HepG2 (cell line): ENCODE results near the gene BACH2. TPM values are rescaled to one million over a fixed set of nuclear protein-coding genes. Genes with fewer than 3 reads are reported as not detected.

ENCODE experiments used
- ATAC-seq: fragments of 200-7000 bp; cut with Tn5 transposase; 3 replicates; pipeline ENCODE4 v1.9.1; 2020; ENCODE audit warnings: mild to moderate bottlenecking, moderate library complexity
- BruUV-seq: library from RNA; stranded (reverse); fragments of 400-500 nt; replicated peaks from 2 replicates; lab custom pipeline; 2021; lab: Mats Ljungman, UMichigan
- CTCF ChIA-PET: fragments of 300-600 bp; formaldehyde crosslinking; extraction: SDS; loops from one replicate; lab custom pipeline; 2021; ENCODE audit warnings: low total read pairs, inconsistent platforms, low intra/inter-chr PET ratio; lab: Yijun Ruan, JAX
- POLR2A ChIA-PET: fragments of 350-600 bp; sonication (Branson Sonifier 250); formaldehyde crosslinking; loops from one replicate; lab custom pipeline; 2020; ENCODE audit warnings: antibody characterized with exemption, inconsistent platforms; lab: Yijun Ruan, JAX
- DNase-seq: peaks from one replicate; pipeline ENCODE4 v3.0.0-alpha.2; 2015; ENCODE audit warnings: low spot score
- FAIRE-seq: peaks from 3 replicates; lab custom pipeline; 2011; peaks lifted over from hg19 to GRCh38; lab: Jason Lieb, UNC
- H2AFZ ChIP-seq: one replicate; pipeline ENCODE4 v1.6.1; 2011; ENCODE audit warnings: low read length, inconsistent platforms
- H3K27ac ChIP-seq: fragments of 300-600 bp; 3 replicates; pipeline ENCODE4 v1.8.0; 2011; ENCODE audit warnings: mixed run types, mild to moderate bottlenecking, mixed read lengths, low read length, inconsistent platforms; ENCODE audit not compliant: insufficient read depth; ENCODE audit errors: extremely low read length
- H3K27me3 ChIP-seq, 2 experiments: fragments of 200-600 bp in 1 of 2; 2 replicates in 1 of 2; 3 replicates in 1 of 2; pipeline versions ENCODE4 v1.6.0 to v1.8.0; 2011; ENCODE audit warnings: low read length in 2 of 2, mild to moderate bottlenecking in 2 of 2, moderate library complexity in 2 of 2, inconsistent platforms in 1 of 2; ENCODE audit not compliant: insufficient read depth in 2 of 2, control insufficient read depth in 1 of 2
- H3K36me3 ChIP-seq, 2 experiments: fragments of 200-600 bp in 1 of 2; replicated peaks in 1 of 2; 2 replicates in 1 of 2; 3 replicates in 1 of 2; pipeline versions ENCODE4 v1.5.1 to v1.8.0; 2011; ENCODE audit warnings: low read length in 2 of 2, inconsistent platforms in 1 of 2; ENCODE audit not compliant: insufficient read depth in 2 of 2, control insufficient read depth in 1 of 2
- H3K4me1 ChIP-seq: 2 replicates; pipeline ENCODE4 v1.5.1; 2012; ENCODE audit warnings: low read length, inconsistent platforms; ENCODE audit not compliant: insufficient read depth
- H3K4me2 ChIP-seq: 2 replicates; pipeline ENCODE4 v1.6.0; 2011; ENCODE audit warnings: low read depth, low read length, inconsistent platforms
- H3K4me3 ChIP-seq, 3 experiments: fragments of 200-600 bp in 1 of 3; sonication (generic), shearing (Covaris generic) in 1 of 3; replicated peaks in 1 of 3; 2 replicates each; pipeline ENCODE4 v1.5.1; 2011 to 2016; ENCODE audit warnings: low read length in 3 of 3, inconsistent platforms in 2 of 3, low read depth in 2 of 3, mild to moderate bottlenecking in 2 of 3, control low read depth in 1 of 3, mixed read lengths in 1 of 3; ENCODE audit not compliant: insufficient read depth in 1 of 3
- H3K79me2 ChIP-seq: one replicate; pipeline ENCODE4 v1.6.1; 2011; ENCODE audit warnings: low read length, inconsistent platforms; ENCODE audit not compliant: insufficient read depth
- H3K9ac ChIP-seq: 2 replicates; pipeline ENCODE4 v1.6.0; 2011; ENCODE audit warnings: mild to moderate bottlenecking, low read depth, low read length, inconsistent platforms; ENCODE audit not compliant: insufficient read depth
- H3K9me3 ChIP-seq: 2 replicates; pipeline ENCODE4 v1.5.1; 2012; ENCODE audit warnings: mild to moderate bottlenecking, low read length
- H4K20me1 ChIP-seq: 2 replicates; pipeline ENCODE4 v1.6.0; 2011; ENCODE audit warnings: inconsistent platforms, mild to moderate bottlenecking, low read length, moderate library complexity; ENCODE audit not compliant: insufficient read depth
- ARID3A ChIP-seq: IDR thresholded peaks from 2 replicates; pipeline ENCODE4 v1.6.1; 2012; ENCODE audit warnings: low read depth, low read length, improper control_type of control experiment
- ATF3 ChIP-seq: sonication (generic); formaldehyde crosslinking; IDR thresholded peaks from 2 replicates; pipeline ENCODE4 v1.4.0; 2020; ENCODE audit warnings: missing genetic modification reagents
- EZH2 ChIP-seq: conservative IDR thresholded peaks from 2 replicates; pipeline ENCODE4 v1.6.1; 2012; ENCODE audit warnings: mild to moderate bottlenecking, low read depth, low read length, moderate library complexity
- GABPA ChIP-seq, 2 experiments: IDR thresholded peaks; 2 replicates each; pipeline ENCODE4 v1.6.1; 2011 to 2016; ENCODE audit warnings: low read depth in 2 of 2, low read length in 1 of 2, missing biosample characterization in 1 of 2, missing genetic modification characterization in 1 of 2
- HOXA5 ChIP-seq: sonication (generic); formaldehyde crosslinking; IDR thresholded peaks from 2 replicates; pipeline ENCODE4 v1.4.0; 2020; ENCODE audit warnings: missing genetic modification reagents
- LCORL ChIP-seq, 2 experiments: fragments of 450-650 bp in 1 of 2; sonication (generic) in 1 of 2; formaldehyde crosslinking in 1 of 2; IDR thresholded peaks; 2 replicates each; pipeline versions ENCODE4 v1.5.0 to v1.6.1; 2017 to 2020; ENCODE audit warnings: antibody characterized with exemption in 1 of 2, missing genetic modification reagents in 1 of 2
- MLXIP ChIP-seq: sonication (generic); formaldehyde crosslinking; IDR thresholded peaks from 2 replicates; pipeline ENCODE4 v1.9.0; 2021; ENCODE audit warnings: missing genetic modification reagents, borderline replicate concordance
- REXO4 ChIP-seq: sonication (generic); formaldehyde crosslinking; IDR thresholded peaks from 2 replicates; pipeline ENCODE4 v1.8.0; 2022; ENCODE audit warnings: missing genetic modification reagents, mild to moderate bottlenecking, borderline replicate concordance
- TBX2 ChIP-seq: sonication (generic); formaldehyde crosslinking; IDR thresholded peaks from 2 replicates; pipeline ENCODE4 v1.5.0; 2020; ENCODE audit warnings: missing genetic modification reagents, mild to moderate bottlenecking, borderline replicate concordance
- ZBTB26 ChIP-seq: IDR thresholded peaks from 2 replicates; pipeline ENCODE4 v1.6.1; 2016; ENCODE audit warnings: missing compliant biosample characterization, missing genetic modification reagents, borderline replicate concordance
- ZNF546 ChIP-seq: sonication (generic); formaldehyde crosslinking; conservative IDR thresholded peaks from 2 replicates; pipeline ENCODE4 v1.8.1; 2023; ENCODE audit warnings: mild to moderate bottlenecking, missing genetic modification reagents
- ZNF557 ChIP-seq: sonication (generic); formaldehyde crosslinking; IDR thresholded peaks from 2 replicates; pipeline ENCODE4 v1.4.0; 2020; ENCODE audit warnings: missing genetic modification reagents
- ZNF792 ChIP-seq: IDR thresholded peaks from 2 replicates; pipeline ENCODE4 v1.6.1; 2016
- ZSCAN25 ChIP-seq: sonication (generic); formaldehyde crosslinking; IDR thresholded peaks from 2 replicates; pipeline ENCODE4 v1.8.0; 2022; ENCODE audit warnings: mild to moderate bottlenecking, missing genetic modification reagents
- ZZZ3 ChIP-seq: sonication (generic); formaldehyde crosslinking; IDR thresholded peaks from 2 replicates; pipeline ENCODE4 v1.4.0; 2020; ENCODE audit warnings: missing genetic modification reagents, mild to moderate bottlenecking, borderline replicate concordance
- WGBS: methylation state at CpG from one replicate; pipeline ENCODE4 v1.1.6; 2017; ENCODE audit warnings: low lambda C conversion rate; 5-methylcytosine and 5-hydroxymethylcytosine counted together
- in situ Hi-C: cut with HindIII; loops from 2 replicates; pipeline ENCODE4 v1.10.0; 2017; ENCODE audit warnings: low pct_unique_long_range_greater_than_20kb; ENCODE audit not compliant: extremely low pct_ligation_motif_present
- intact Hi-C: fragments of 100-400 bp; cut with micrococcal nuclease; formaldehyde crosslinking; loops from one replicate; pipeline ENCODE4 v1.10.0; 2022; ENCODE audit not compliant: unreplicated experiment
- polyA plus RNA-seq, 8 experiments: library from polyadenylated mRNA; depleted of rRNA in 3 of 8; stranded (reverse) in 7 of 8; unstranded in 1 of 8; fragments of >200 nt; fragmentation: Illumina TruSeq in 4 of 8; extraction: Trizol in 4 of 8; gene quantifications; 2 replicates each; pipeline versions ENCODE4 v1.2.1 to v1.2.3, GENCODE V29; 2011 to 2016; ENCODE audit warnings: low read depth in 4 of 8, missing spikeins in 1 of 8, mixed read lengths in 1 of 8; ENCODE audit not compliant: insufficient read depth in 1 of 8
- total RNA-seq, 5 experiments: library from RNA; depleted of rRNA; stranded (reverse); fragments of >200 nt; fragmentation: Illumina TruSeq; extraction: Trizol; gene quantifications; 2 replicates each; pipeline ENCODE4 v1.2.3, GENCODE V29; 2016; ENCODE audit warnings: low read depth in 1 of 5

BACH2 gene
- total and polyA plus RNA-seq, 2 of the 13 experiments (the other 11 are each of a cell fraction or from before 2014, with no cell fraction given), result 0.01 TPM; not detected in 1

- intact Hi-C loops, result no loop called here
- Histone ChIP-seq H3K4me3 (no peak overlapping the region), H4K20me1 (no peaks in the 10 kb centered on the region), H3K79me2 (no peaks in the 10 kb centered on the region), H3K4me2 (no peak overlapping the region), H2AFZ (no peak overlapping the region), H3K9ac (no peak overlapping the region), H3K9me3 (no peaks in the 10 kb centered on the region), H3K36me3 (no peaks in the 10 kb centered on the region), H3K27me3 (no peaks in the 10 kb centered on the region; a peak in 1 of 5 replicates), H3K4me1 (peaks cover 31% of the 10 kb centered on the region), H3K27ac (no peak overlapping the region)
- FAIRE-seq (no peak), ATAC-seq (no peak), DNase-seq (no peak)
- POLR2A ChIA-PET, result no interaction called here
- WGBS, result 0% methylated on average over 1 of the region's 1 CpG
- no TSS peak for BruUV-seq
- CTCF ChIA-PET, result no interaction called here
- in situ Hi-C loops, result no loop called here
- TF ChIP-seq REXO4 (CRISPR knock-in tag) (no peak), ARID3A (no peak), EZH2 (no peak), ATF3 (no peak), ZNF546 (CRISPR knock-in tag) (no peak), ZNF557 (CRISPR knock-in tag) (no peak), HOXA5 (no peak), ZNF792 (no peak), ZZZ3 (CRISPR knock-in tag) (no peak), MLXIP (CRISPR knock-in tag) (no peak), LCORL (IDR thresholded peaks at IDR 0.05) (no peak), LCORL (CRISPR knock-in tag; IDR thresholded peaks at IDR 0.05) (no peak), ZBTB26 (CRISPR knock-in tag) (no peak), ZSCAN25 (CRISPR knock-in tag) (no peak), GABPA (IDR thresholded peaks at IDR 0.05; ENCODE audit: low read depth, low read length) (no peak), GABPA (CRISPR knock-in tag; IDR thresholded peaks at IDR 0.05; ENCODE audit: low read depth) (no peak), TBX2 (no peak)
Measured at GRCh38 chr6:90214966-90215365, 81.7 kb downstream of the BACH2 start.
